GM23248 (cell line): Measurements from ENCODE around the gene SCAF1. TPM values are rescaled to one million over a fixed set of nuclear protein-coding genes. Genes with fewer than 3 reads are reported as not detected.

Experiments used
- DNase-seq: peaks from one replicate; pipeline ENCODE4 v3.0.0-alpha.2; 2015
- H2AFZ ChIP-seq: fragments of 200-600 bp; sonication (generic); 2 replicates; pipeline ENCODE4 v1.6.1; 2016; ENCODE audit warnings: antibody characterized with exemption
- H3F3A ChIP-seq: fragments of 200-600 bp; sonication (generic); 2 replicates; pipeline ENCODE4 v1.6.1; 2016; ENCODE audit warnings: mild to moderate bottlenecking, antibody characterized with exemption, mixed run types; ENCODE audit not compliant: insufficient read depth
- H3K27ac ChIP-seq: fragments of 200-600 bp; sonication (generic); 2 replicates; pipeline ENCODE4 v1.5.1; 2016; ENCODE audit warnings: mild to moderate bottlenecking
- H3K27me3 ChIP-seq: fragments of 200-600 bp; sonication (generic); replicated peaks from 2 replicates; pipeline ENCODE4 v1.6.1; 2016; ENCODE audit warnings: mild to moderate bottlenecking; ENCODE audit not compliant: insufficient read depth
- H3K36me3 ChIP-seq: fragments of 200-600 bp; sonication (generic); 2 replicates; pipeline ENCODE4 v1.6.1; 2016; ENCODE audit warnings: low read depth, mild to moderate bottlenecking
- H3K4me1 ChIP-seq: fragments of 200-600 bp; sonication (generic); 2 replicates; pipeline ENCODE4 v1.6.1; 2016; ENCODE audit warnings: mild to moderate bottlenecking; ENCODE audit not compliant: insufficient read depth
- H3K4me2 ChIP-seq: fragments of 200-600 bp; sonication (generic); one replicate; pipeline ENCODE4 v1.6.1; 2016; ENCODE audit warnings: mild to moderate bottlenecking; ENCODE audit not compliant: unreplicated experiment
- H3K4me3 ChIP-seq: fragments of 200-600 bp; sonication (generic); 2 replicates; pipeline ENCODE4 v1.5.1; 2016; ENCODE audit warnings: mild to moderate bottlenecking
- H3K79me2 ChIP-seq: fragments of 200-600 bp; sonication (generic); 2 replicates; pipeline ENCODE4 v1.6.1; 2016; ENCODE audit warnings: mild to moderate bottlenecking; ENCODE audit not compliant: insufficient read depth
- H3K9ac ChIP-seq: fragments of 200-600 bp; sonication (generic); 2 replicates; pipeline ENCODE4 v1.6.1; 2016; ENCODE audit warnings: mild to moderate bottlenecking
- H3K9me2 ChIP-seq: fragments of 200-600 bp; sonication (generic); 2 replicates; pipeline ENCODE4 v1.6.1; 2016; ENCODE audit warnings: mixed run types, mild to moderate bottlenecking, moderate library complexity; ENCODE audit not compliant: insufficient read depth
- H3K9me3 ChIP-seq: fragments of 200-600 bp; sonication (generic); one replicate; pipeline ENCODE4 v1.6.1; 2017; ENCODE audit warnings: low read depth
- H4K20me1 ChIP-seq: fragments of 200-600 bp; sonication (generic); 2 replicates; pipeline ENCODE4 v1.6.0; 2016; ENCODE audit not compliant: insufficient read depth
- EZH2 ChIP-seq: fragments of 200-600 bp; sonication (generic); IDR thresholded peaks from 2 replicates; pipeline ENCODE4 v1.6.1; 2018; ENCODE audit warnings: antibody characterized with exemption, mild to moderate bottlenecking; ENCODE audit not compliant: insufficient read depth, poor library complexity, severe bottlenecking
- EZH2phosphoT487 ChIP-seq: fragments of 200-600 bp; sonication (generic); IDR thresholded peaks from 2 replicates; pipeline ENCODE4 v1.6.1; 2018; ENCODE audit warnings: antibody characterized with exemption, moderate library complexity, mild to moderate bottlenecking, low read depth; ENCODE audit not compliant: insufficient read depth
- WGBS, 2 experiments: methylation state at CpG; one replicate each; pipeline ENCODE4 v1.1.6; 2015 to 2017; ENCODE audit warnings: low lambda C conversion rate in 2 of 2, low coverage in 1 of 2; ENCODE audit errors: missing lambda C conversion rate in 2 of 2; 5-methylcytosine and 5-hydroxymethylcytosine counted together
- in situ Hi-C: fragments of 300-500 bp; cut with MboI; formaldehyde crosslinking; loops from 2 replicates; pipeline ENCODE4 v1.15.0; 2020
- polyA plus RNA-seq: library from polyadenylated mRNA; unstranded; fragments of >200 nt; fragmentation: Nextera tagmentation; extraction: Ambion mirVana; gene quantifications from 2 replicates; pipeline ENCODE4 v1.2.1, GENCODE V29; 2016
- total RNA-seq: library from RNA; depleted of rRNA; stranded (reverse); fragments of >200 nt; shearing (Covaris generic); gene quantifications from 2 replicates; pipeline ENCODE4 v1.2.3, GENCODE V29; 2014

Gene SCAF1
- total and polyA plus RNA-seq, 2 experiments from 2014 or later = 8.5 to 18.6 TPM

- peaks cover 97% of the 10 kb centered on the region for H3K79me2 ChIP-seq
- DNase-seq = no peak
- no peak overlapping the region for H3K27ac ChIP-seq
- no peaks in the 10 kb centered on the region for H3K9me3 ChIP-seq
- H3K4me2 ChIP-seq = no peak overlapping the region
- WGBS, 2 experiments = 95 to 98% methylated on average over 2 of the region's 2 CpGs
- no peaks in the 10 kb centered on the region for H3K9me2 ChIP-seq
- peaks cover 33% of the 10 kb centered on the region; the same call in 1 of the 2 replicates for H3K36me3 ChIP-seq
- no peak overlapping the region for H3K9ac ChIP-seq
- H2AFZ ChIP-seq = no peak overlapping the region
- no peaks in the 10 kb centered on the region for H3K27me3 ChIP-seq
- no peaks in the 10 kb centered on the region for H3K4me1 ChIP-seq
- H4K20me1 ChIP-seq = no peaks in the 10 kb centered on the region
- in situ Hi-C loops = no loop called here
- H3K4me3 ChIP-seq = no peak overlapping the region
- H3F3A ChIP-seq = no peaks in the 10 kb centered on the region
- no peak for TF ChIP-seq EZH2
- TF ChIP-seq EZH2phosphoT487 = no peak
Measured at GRCh38 chr19:49602806-49603205, 39.2 kb upstream of the SCAF1 start.

- Histone ChIP-seq H3K4me3 (no peak overlapping the region), H3K4me2 (no peak overlapping the region), H2AFZ (no peak overlapping the region), H3K9me2 (no peaks in the 10 kb centered on the region), H3K79me2 (peaks cover 97% of the 10 kb centered on the region), H3K27ac (no peak overlapping the region), H3K4me1 (no peaks in the 10 kb centered on the region), H3K9me3 (no peaks in the 10 kb centered on the region), H3K27me3 (no peaks in the 10 kb centered on the region), H3K36me3 (peaks cover 29% of the 10 kb centered on the region; the same call in 1 of the 2 replicates), H3F3A (no peaks in the 10 kb centered on the region), H4K20me1 (no peaks in the 10 kb centered on the region), H3K9ac (no peak overlapping the region)
- in situ Hi-C loops = no loop called here
- no peak for DNase-seq
- TF ChIP-seq EZH2 (no peak), EZH2phosphoT487 (no peak)
- 89 to 90% methylated on average over 7 of the region's 7 CpGs for WGBS, 2 experiments
Measured at GRCh38 chr19:49605605-49606004, 36.4 kb upstream of the SCAF1 start.

GRCh38 chr19:49609499-49610092 is 32.4 kb upstream of the SCAF1 start:
- peaks cover 92% of the 10 kb centered on the region for H3K79me2 ChIP-seq

GRCh38 chr19:49613374-49613773 is 28.6 kb upstream of the SCAF1 start:
- peaks cover 8% of the 10 kb centered on the region for H3K36me3 ChIP-seq
- H3K9me3 ChIP-seq = no peaks in the 10 kb centered on the region
- WGBS, 2 experiments = 74 to 78% methylated on average over 4 of the region's 4 CpGs
- in situ Hi-C loops = no loop called here
- H3K9me2 ChIP-seq = no peaks in the 10 kb centered on the region
- no peaks in the 10 kb centered on the region for H4K20me1 ChIP-seq
- H3F3A ChIP-seq = peaks cover 19% of the 10 kb centered on the region
- H2AFZ ChIP-seq = no peak overlapping the region
- peak overlapping the region; percentile 77 for H3K9ac ChIP-seq
- peak overlapping the region; percentile 93 for H3K27ac ChIP-seq
- no peaks in the 10 kb centered on the region for H3K27me3 ChIP-seq
- peak; percentile 56 for DNase-seq
- H3K4me3 ChIP-seq = no peak overlapping the region
- peak overlapping the region; percentile 62 for H3K4me2 ChIP-seq
- no peak for TF ChIP-seq EZH2
- TF ChIP-seq EZH2phosphoT487 = no peak
- peaks cover 84% of the 10 kb centered on the region for H3K79me2 ChIP-seq
- H3K4me1 ChIP-seq = peaks cover 26% of the 10 kb centered on the region

More at GRCh38 chr19:49609499-49610092, 32.4 kb upstream of the SCAF1 start:
- Histone ChIP-seq H3K4me3 (no peak overlapping the region), H3K27me3 (no peaks in the 10 kb centered on the region), H2AFZ (no peak overlapping the region), H4K20me1 (no peaks in the 10 kb centered on the region), H3K27ac (no peak overlapping the region), H3K4me2 (no peak overlapping the region), H3K9ac (no peak overlapping the region), H3K9me2 (no peaks in the 10 kb centered on the region), H3K36me3 (peaks cover 4% of the 10 kb centered on the region; the same call in 1 of the 2 replicates), H3F3A (peaks cover 19% of the 10 kb centered on the region), H3K4me1 (peaks cover 23% of the 10 kb centered on the region), H3K9me3 (no peaks in the 10 kb centered on the region)
- 93 to 95% methylated on average over 7 to 12 of the region's 12 CpGs for WGBS, 2 experiments
- in situ Hi-C loops = no loop called here
- TF ChIP-seq EZH2phosphoT487 = no peak
- DNase-seq = no peak
